Muscle layer of colon (tissue), 2 donors: ENCODE data around the gene QRICH2.
"Not testable (repeated sequence)": the region's sequence is repeated elsewhere in the genome, so short reads cannot be mapped to it uniquely, and the experiment has no call there.

Experiments
- H3K27ac ChIP-seq: one replicate; pipeline ENCODE4 v1.7.0; 2013; ENCODE audit warnings: low read depth, mild to moderate bottlenecking, low read length, moderate library complexity
- H3K27me3 ChIP-seq, 2 donors: one replicate each; pipeline ENCODE4 v1.7.0; 2013; ENCODE audit warnings: low read length in 2 of 2, mild to moderate bottlenecking in 2 of 2; ENCODE audit not compliant: insufficient read depth in 2 of 2, control insufficient read depth in 1 of 2
- H3K36me3 ChIP-seq: one replicate; pipeline ENCODE4 v1.7.0; 2013; ENCODE audit warnings: mild to moderate bottlenecking, low read length; ENCODE audit not compliant: insufficient read depth
- H3K4me1 ChIP-seq: one replicate; pipeline ENCODE4 v1.7.0; 2013; ENCODE audit warnings: mild to moderate bottlenecking, low read length; ENCODE audit not compliant: insufficient read depth
- H3K4me3 ChIP-seq, 2 donors: one replicate each; pipeline ENCODE4 v1.7.0; 2013; ENCODE audit warnings: low read length in 2 of 2, low read depth in 1 of 2, mild to moderate bottlenecking in 1 of 2, moderate library complexity in 1 of 2
- H3K9ac ChIP-seq: one replicate; pipeline ENCODE4 v1.7.0; 2013; ENCODE audit warnings: low read length
- H3K9me3 ChIP-seq: one replicate; pipeline ENCODE4 v1.7.0; 2013; ENCODE audit warnings: mild to moderate bottlenecking, low read length
- donor health status: abdominal sarcoma.
- donor health status: Adenocarcinoma of cecum.

The QRICH2 gene

GRCh38 chr17:76307966-76308338 lies at the start of gene QRICH2:
TSS of gene QRICH2 (minus strand) at chr17:76308276. CDS start at chr17:76307998, 278 bp downstream.
- Histone ChIP-seq H3K9ac (no peak within 1 kb of the TSS), H3K4me1 (no peaks in the 10 kb centered on the region), H3K9me3 (no peaks in the 10 kb centered on the region), H3K27me3 (no peaks in the 10 kb centered on the region), H3K36me3 (peaks cover 18% of the 10 kb centered on the region), H3K27ac (no peak within 1 kb of the TSS), H3K4me3 (no peak within 1 kb of the TSS)

GRCh38 chr17:76357597-76358158 lies 49.6 kb upstream of the QRICH2 start:
- peaks cover 2% of the 10 kb centered on the region for H3K4me1 ChIP-seq
- H3K27me3 ChIP-seq, result no peaks in the 10 kb centered on the region

GRCh38 chr17:76356803-76357456 lies 48.9 kb upstream of the QRICH2 start:
- Histone ChIP-seq H3K27ac (no peak overlapping the region), H3K9me3 (no peaks in the 10 kb centered on the region), H3K4me1 (peaks cover 4% of the 10 kb centered on the region), H3K4me3 (no peak overlapping the region), H3K9ac (no peak overlapping the region), H3K36me3 (no peaks in the 10 kb centered on the region), H3K27me3 (no peaks in the 10 kb centered on the region)

More at GRCh38 chr17:76357597-76358158, 49.6 kb upstream of the QRICH2 start:
- Histone ChIP-seq H3K4me3 (no peak overlapping the region), H3K9me3 (no peaks in the 10 kb centered on the region), H3K36me3 (no peaks in the 10 kb centered on the region), H3K27ac (no peak overlapping the region), H3K9ac (no peak overlapping the region)

GRCh38 chr17:76354747-76355310 lies 46.8 kb upstream of the QRICH2 start:
- Histone ChIP-seq H3K27me3 (no peaks in the 10 kb centered on the region), H3K9ac (no peak overlapping the region), H3K4me3 (no peak overlapping the region)

GRCh38 chr17:76354317-76354729 lies 46.2 kb upstream of the QRICH2 start:
- H3K9ac ChIP-seq, result peak overlapping the region; percentile 21
- peaks cover 4% of the 10 kb centered on the region for H3K4me1 ChIP-seq
- no peaks in the 10 kb centered on the region for H3K36me3 ChIP-seq
- H3K27ac ChIP-seq, result peak overlapping the region; percentile 79
- no peaks in the 10 kb centered on the region for H3K27me3 ChIP-seq
- H3K4me3 ChIP-seq, result peak overlapping the region; percentile 33 to 78
- H3K9me3 ChIP-seq, result no peaks in the 10 kb centered on the region

More at GRCh38 chr17:76354747-76355310, 46.8 kb upstream of the QRICH2 start:
- no peaks in the 10 kb centered on the region for H3K36me3 ChIP-seq
- H3K27ac ChIP-seq, result no peak overlapping the region
- no peaks in the 10 kb centered on the region for H3K9me3 ChIP-seq
- peaks cover 4% of the 10 kb centered on the region for H3K4me1 ChIP-seq

- Histone ChIP-seq H3K9me3 (no peaks in the 10 kb centered on the region), H3K4me1 (peaks cover 4% of the 10 kb centered on the region), H3K27me3 (no peaks in the 10 kb centered on the region), H3K36me3 (no peaks in the 10 kb centered on the region), H3K9ac (peak within 1 kb of the TSS; percentile 21), H3K27ac (peak within 1 kb of the TSS; percentile 79), H3K4me3 (peak within 1 kb of the TSS; percentile 78 to 79)
These were observed 45.7 kb upstream of the QRICH2 start, which contains the start of gene PRPSAP1 for GRCh38 chr17:76353599-76354316. TSS of gene PRPSAP1 (minus strand) at chr17:76353916. CDS start at chr17:76353703, 213 bp downstream.

GRCh38 chr17:76353004-76353598 lies 45.0 kb upstream of the QRICH2 start:
- Histone ChIP-seq H3K27me3 (no peaks in the 10 kb centered on the region), H3K9me3 (no peaks in the 10 kb centered on the region), H3K36me3 (no peaks in the 10 kb centered on the region), H3K27ac (peak overlapping the region; percentile 79), H3K4me1 (peaks cover 4% of the 10 kb centered on the region), H3K9ac (no peak overlapping the region), H3K4me3 (peak overlapping the region; percentile 78 to 79)

- Histone ChIP-seq H3K4me1 (peaks cover 4% of the 10 kb centered on the region), H3K9me3 (no peaks in the 10 kb centered on the region), H3K36me3 (peaks cover 4% of the 10 kb centered on the region), H3K27ac (no peak overlapping the region), H3K9ac (no peak overlapping the region), H3K27me3 (no peaks in the 10 kb centered on the region), H3K4me3 (no peak overlapping the region)
These were observed 43.5 kb upstream of the QRICH2 start for GRCh38 chr17:76351526-76352071.

- Histone ChIP-seq H3K27me3 (no peaks in the 10 kb centered on the region), H3K27ac (no peak overlapping the region)
These were observed 42.4 kb upstream of the QRICH2 start for GRCh38 chr17:76350463-76350862.

GRCh38 chr17:76346936-76347335 lies 38.9 kb upstream of the QRICH2 start:
- H3K27me3 ChIP-seq, H3K9ac ChIP-seq, H3K27ac ChIP-seq, H3K4me3 ChIP-seq, H3K9me3 ChIP-seq, H3K4me1 ChIP-seq: not testable (repeated sequence)
- H3K36me3 ChIP-seq, result peaks cover 19% of the 10 kb centered on the region

More at GRCh38 chr17:76350463-76350862, 42.4 kb upstream of the QRICH2 start:
- Histone ChIP-seq H3K9me3 (no peaks in the 10 kb centered on the region), H3K4me1 (peaks cover 4% of the 10 kb centered on the region), H3K4me3 (no peak overlapping the region), H3K9ac (no peak overlapping the region), H3K36me3 (peaks cover 11% of the 10 kb centered on the region)
